NCI-H2171 treated with DMSO at 0.1 percent for 48 hours (cell line): ENCODE data around the gene TCF12.
A peak's percentile ranks its signal among the peaks of the same experiment; 100 is the strongest.

Experiments
- DNase-seq: peaks from one replicate; lab custom pipeline; 2025; lab: John Stamatoyannopoulos, UW

The TCF12 gene

DNA sequence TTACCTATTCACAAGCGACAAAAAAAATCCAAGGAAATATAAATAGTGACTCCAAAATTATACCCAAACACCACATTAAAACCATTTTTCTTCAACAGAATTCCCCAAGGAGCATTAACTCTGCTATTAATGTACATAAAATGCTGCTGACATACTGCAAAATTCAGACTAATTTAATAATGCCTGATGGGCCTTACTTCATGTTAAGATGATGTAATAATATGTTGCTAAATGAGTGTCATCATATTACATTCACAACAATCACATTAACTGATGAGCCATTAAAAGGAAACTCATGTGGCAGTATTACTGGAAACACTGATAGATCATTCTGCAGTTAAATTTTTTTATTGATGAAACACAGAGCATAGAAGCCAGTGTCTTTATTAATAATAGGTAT, 253.0 kb downstream of the TCF12 start:
- no peak for DNase-seq

DNA sequence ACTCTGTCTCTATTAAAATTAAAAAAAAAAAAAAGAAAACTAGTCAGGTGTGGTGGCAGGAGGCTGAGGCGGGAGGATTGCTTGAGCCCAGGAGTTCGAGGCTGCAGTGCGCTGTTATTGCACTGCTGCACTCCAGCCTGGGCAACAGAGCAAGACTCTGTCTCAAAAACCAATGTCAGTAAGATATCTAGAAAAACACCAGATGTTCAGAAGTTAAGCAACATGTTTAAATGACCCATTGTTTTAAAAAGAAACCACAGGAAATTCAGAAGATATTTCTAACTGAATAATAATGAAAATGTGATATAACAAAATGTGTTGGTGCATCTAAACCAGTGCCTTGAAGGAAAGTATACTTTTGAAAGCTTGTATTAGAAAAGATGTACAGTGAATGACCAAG, 254.5 kb downstream of the TCF12 start:
- DNase-seq = no peak

DNA sequence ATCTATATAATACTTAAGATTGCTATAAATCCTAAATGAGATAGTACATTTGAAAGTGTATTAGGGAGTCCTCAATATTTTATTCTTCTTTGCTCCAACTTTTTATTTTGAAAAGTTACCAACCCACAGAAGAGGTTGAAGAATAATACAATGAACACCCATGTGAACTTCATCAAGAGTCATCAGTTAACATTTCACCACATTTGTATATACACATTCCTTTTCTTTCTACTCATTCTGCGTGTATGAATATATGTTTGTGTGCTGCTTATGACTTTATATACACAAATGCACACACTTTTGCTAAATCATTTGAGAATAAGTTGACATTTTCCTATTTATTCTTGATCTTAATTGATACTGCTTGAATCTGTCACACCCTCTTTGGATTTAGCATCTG, 264.6 kb downstream of the TCF12 start:
- DNase-seq = no peak

DNA sequence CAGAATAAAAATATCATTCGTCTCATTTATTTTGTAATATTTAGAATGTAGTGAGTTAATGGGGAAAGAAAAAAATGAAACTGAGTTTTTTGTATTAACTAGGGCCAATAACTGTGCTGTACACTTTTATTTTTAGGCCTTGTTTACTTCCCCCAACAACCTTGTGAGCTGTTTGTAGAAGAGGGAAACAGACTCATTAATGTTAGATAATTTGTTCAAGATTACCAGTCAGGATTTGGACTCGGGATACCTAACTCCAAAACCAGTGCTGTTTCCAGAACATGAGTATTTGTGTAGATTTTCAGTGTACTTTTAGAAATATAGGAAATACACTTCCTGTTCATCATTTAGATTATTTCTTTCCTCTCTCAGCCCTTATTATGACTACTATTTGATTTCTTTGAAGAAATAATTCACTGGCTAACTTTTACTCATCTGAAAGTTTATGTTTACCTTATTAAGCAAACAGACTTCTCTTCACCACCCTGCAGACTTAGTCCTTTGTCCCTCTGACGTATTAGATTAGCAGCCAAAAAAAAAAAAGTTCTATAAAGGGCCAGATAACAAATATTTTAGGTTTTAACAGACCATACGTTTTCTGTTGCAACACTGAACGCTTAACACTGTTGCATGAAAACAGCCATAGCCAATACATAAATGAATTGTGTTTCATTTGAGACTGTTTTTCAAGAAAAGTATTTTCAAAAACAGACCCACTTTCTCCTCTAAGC, 265.3 kb downstream of the TCF12 start:
- DNase-seq = no peak

DNA sequence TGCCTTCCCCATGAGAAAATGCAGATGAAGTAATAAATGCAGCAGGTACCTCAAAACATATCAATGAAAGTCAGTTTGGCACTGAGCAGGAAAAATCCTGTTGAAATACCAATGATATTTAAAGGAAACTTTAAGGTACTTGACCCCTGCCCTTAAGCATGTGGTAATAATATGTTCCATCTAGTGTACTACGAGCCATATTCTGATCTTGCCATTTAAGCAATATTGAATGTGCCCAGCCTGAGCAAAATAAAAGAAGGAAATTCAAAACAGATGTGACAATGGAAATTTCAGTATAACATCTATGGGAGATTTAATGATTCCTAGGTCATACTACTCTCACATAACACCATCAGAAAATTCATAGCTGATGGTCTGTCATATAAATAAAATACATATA, 266.1 kb downstream of the TCF12 start:
- DNase-seq = no peak

DNA sequence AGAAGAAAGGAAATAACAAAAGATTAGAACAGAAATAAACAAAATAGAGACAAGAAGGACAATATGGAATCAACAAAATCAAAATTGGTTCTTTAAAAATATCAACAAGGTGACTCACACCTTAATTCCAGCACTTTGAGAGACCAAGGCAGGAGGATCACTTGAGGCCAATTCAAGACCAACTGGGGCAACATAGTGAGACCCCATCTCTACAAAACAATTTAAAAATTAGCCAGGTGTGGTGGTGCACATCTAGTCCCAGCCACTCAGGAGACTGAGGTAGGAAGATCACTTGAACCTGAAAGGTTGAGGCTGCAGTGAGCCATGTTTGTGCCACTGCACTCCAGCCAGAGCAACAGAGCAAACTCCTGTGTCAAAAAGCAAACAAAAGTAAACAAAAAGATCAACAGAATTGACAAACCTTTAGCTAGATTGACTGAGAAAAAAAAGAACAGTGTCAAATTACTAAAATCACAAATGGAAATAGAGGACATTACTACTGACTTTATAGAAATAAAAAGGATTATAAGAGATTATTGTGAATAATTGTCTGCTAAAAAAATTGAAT, 267.1 kb downstream of the TCF12 start:
- DNase-seq = no peak

DNA sequence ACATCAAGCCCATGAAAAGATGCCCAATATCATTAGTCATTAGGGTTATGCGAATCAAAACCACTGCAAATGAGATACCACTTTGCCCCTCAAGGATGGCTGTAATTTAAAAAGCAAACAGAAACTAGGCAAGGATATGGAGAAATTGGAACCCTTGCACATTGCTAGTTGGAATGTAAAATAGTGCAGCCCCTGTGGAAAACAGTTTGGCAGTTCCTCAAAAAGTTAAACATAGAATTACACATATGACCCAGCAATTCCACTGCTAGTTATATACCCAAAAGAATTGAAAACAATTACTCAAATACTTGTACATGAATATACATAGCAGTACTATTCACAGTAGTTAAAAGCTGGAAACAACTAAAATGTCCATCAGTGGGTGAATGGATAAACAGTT, 271.0 kb downstream of the TCF12 start:
- DNase-seq = no peak

DNA sequence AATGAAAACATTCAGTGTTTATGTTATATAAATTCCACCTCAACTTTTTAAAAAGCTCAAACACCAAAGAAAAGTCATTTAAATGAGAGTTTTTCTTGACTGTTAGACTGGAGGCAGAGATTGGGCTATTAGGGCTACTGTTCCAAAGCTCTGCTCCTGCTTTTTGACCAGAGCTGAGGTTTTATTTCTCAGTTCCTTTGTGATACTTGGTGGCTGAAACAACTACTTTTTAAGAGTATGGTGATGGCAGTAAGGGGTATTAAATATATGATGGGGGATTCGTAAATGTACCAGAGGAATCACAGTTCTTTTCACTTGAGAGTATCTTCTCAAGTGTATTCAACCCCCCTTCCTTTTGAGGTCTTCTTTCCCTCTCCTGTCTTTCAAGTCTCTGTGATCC, 271.8 kb downstream of the TCF12 start:
- DNase-seq = no peak

DNA sequence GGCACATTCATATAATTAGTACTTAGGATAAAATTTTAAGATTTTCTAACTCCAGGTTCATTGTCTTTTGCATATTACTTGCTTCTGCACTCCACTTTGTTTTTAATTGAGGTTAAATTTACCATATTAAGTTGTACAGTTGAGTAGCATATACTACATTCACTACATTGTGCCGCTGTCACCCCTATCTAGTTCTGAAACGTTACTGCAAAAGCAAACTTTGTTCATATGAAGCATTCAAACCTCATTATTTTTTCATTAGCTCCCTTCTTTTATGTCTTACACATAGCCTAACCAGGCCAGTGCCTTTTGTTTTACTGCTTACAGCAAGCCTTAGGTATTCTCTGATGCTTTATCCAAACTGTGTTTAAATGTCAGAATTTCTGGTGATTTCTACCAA, 274.7 kb downstream of the TCF12 start:
- no peak for DNase-seq

DNA sequence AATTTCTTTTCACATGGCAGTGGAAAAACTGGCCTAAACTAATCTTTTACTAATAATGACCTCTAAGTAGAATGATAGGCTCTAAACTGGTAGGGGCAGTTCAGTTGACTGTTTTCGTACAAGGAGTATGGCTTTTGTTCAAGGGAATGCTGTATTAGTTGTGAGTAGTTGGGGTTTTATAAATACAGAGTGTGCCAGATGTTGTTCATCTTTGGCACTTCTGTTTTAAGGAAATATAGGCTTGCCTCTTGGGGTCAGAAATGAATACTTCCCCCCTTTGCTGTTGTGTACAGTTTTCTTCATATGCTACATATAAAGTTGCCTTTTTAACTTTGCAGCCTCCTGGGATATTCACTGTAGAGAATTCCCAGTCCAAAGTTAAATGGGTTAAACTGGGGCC, 276.9 kb downstream of the TCF12 start:
- DNase-seq = no peak

DNA sequence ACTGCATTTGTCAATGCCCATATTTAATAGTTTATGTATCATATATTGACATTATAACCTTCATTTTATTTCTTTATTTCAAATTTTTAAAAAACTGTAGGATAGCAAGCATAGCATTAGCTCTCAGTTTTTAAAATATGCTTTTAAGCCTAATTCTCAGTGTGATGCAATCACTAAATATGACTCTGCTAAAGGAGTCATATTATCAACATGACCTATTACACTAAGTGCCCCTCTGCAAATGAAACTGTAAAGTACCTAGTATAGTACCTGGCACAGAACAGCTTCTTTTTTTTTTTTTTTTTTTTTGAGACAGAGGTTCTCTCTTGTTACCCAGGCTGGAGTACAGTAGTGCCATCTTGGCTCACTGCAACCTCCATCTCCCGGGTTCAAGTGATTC, 278.4 kb downstream of the TCF12 start:
- DNase-seq = no peak

DNA sequence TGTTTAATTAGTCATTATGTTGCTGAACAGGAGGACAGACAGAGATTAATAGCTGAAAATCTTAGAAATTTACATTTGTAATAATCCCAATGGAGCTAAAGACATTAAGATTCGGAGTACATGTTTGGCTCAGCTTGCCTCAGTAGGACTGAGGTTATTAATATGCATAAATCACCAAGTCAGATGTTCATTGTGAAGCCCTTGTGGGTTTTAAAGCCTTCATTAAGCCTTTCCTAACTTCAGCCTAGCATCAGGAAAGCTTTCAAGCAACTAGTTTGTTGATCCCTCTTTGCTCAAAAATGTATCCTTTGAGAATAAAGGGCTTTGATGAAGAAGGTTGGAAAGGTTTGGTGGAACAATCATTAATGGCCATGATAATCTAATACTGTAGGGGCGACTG, 279.7 kb downstream of the TCF12 start:
- DNase-seq = no peak

DNA sequence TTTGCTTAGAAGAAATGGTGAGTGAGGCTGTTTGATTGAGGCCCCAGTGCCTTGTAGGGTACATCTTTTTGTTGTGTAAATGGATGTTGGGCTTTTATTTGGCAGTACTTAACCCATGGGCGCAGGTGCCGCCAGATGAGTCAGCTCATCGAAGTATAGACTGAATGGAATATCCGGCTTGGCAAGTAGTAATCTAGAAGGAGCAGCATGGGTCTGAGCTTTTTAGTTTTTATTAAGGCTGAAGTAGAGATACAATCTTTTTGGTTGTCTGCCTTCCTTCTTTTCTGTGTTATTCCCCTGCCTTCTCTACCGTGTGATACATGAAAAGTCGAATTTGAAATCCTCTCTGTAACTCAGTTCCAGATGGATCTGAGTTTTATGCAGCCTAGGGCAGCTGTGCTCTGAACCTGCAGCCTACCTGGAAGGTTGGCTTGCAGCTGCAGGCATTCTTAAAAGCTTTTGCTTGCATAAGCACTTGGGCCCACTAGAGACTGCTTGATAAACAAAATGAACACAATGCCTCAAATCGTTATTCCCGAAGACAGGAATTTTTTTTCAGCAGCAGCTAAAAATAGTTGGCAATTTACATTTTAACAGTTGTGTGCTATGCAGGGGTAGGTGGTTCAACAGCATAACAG, 280.3 kb downstream of the TCF12 start:
- DNase-seq = peak; percentile 90

DNA sequence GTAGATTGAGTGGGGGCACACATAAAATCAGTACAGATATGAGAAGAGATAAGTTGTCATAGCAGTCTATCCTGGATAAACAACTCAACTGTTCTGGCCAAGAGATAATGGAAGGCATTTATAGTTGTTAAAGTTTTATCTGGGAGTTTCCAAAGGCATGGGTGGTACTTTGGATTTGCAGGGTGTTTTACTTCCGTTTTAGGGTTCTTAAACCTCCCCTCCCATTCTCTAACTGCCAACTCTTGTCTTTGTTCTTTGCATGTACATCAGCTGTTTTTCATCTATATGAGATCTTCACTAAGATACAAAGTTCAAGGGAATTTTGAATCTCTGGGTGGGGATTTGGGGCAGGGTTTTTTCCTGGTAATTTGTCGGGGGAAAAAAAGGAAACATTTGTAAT, 283.1 kb downstream of the TCF12 start:
- DNase-seq = no peak

DNA sequence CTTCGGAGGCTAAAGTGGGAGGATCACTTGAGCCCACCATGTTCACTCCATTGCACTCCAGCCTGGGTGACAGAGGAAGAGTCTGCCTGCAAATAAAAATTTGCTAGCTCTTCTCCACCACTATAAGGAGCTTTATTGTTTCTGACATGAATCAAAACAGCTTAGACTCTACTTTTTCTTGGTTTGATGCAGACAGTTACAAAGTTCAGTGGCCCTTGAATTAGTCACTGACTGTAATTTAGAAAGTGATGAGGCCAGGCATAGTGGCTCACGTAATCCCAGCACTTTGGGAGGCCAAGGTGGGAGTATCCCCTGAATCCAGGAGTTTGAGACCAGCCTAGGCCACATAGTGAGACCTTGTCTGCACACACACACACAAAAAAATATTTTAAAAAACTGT, 285.5 kb downstream of the TCF12 start:
- no peak for DNase-seq

DNA sequence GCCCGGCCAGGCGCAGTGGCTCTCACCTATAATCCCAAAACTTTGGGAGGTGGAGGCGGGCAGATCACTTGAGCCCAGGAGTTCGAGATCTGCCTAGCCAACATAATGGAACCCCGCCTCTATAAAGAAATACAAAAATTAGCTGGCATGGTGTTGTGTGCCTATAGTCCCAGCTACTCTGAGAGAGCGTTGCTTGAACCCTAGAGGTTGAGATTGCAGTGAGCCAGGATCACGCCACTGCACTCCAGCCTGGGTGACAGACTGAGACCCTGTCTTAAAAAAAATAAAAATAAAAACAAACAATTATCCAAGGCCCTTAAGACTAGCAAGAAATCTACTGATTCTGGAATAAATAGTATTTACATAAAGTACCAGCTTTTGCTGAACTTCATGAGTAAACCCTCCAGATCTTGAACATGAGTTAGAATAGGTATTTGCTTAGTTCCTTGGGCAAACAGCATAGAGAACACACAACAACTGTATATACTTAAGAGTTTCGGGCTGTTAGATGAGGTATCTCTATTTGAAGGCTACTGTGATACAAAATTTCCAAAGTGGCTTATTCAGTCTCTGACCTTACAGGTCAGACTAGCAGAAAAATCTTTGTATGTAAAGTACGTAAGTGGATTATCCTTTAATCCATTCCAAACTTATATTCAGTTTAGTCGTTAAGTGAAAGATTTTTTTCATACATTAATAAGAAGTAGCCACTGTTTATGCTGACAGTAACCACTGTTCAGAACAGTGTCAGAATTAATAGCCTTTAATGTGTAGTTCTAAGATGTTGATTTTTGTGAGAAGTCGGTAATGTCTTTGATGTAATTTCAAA, 286.8 kb downstream of the TCF12 start:
- DNase-seq = no peak

DNA sequence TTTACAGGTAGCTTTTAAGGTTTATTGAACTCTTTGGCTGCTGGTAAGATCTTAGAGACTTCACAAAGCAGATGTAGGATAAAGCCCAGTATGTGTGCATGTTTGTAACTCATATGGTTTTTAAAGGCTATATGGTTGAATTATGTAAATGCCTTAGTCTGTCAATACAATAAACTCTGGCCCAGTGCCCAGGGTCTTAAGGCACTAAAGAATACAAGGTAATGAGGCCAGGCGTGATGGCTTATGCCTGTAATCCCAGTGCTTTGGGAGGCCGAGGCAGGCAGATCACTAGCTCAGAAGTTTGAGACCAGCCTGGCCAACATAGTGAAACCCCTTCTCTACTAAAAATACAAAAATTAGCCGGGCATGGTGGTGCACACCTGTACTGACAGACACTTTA, 287.6 kb downstream of the TCF12 start:
- DNase-seq = no peak

DNA sequence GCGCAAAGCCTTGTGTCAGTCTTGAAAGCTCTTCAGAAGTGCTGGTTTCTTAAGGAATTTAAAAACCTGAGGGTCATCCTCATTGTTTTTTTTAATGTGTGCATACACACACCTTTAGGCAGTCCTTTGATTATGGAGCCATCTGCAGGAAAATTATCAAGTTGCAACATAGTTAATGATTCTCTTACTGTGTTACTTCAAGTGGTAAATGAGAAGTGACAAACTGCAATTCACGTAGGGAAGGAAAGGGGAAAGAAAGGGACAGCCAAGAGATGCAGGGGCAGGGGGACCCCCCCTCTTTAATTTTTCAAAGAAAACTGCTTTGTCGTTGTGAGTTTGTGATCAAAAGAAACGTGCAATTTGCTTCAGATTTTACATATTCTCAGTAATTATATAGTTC, 295.4 kb downstream of the TCF12 start:
- peak; percentile 74 for DNase-seq

DNA sequence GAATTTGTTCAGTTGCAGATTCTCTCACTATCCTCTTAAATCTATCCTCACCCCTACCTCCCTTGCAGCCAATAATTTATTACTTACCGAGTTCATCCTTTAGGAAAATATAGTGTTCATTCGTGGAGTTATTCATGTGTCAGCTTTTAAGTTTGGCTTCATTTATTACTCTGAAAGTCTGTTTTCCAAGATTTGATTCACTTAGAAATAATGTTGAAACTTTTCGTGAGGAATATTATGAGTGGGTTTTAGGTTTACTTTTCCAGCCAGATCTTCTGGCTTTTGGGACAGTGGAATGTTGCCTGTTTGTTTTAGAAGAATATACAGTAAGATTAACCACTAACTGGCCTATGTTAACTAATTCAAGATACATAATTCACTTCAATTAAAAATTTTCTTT, 296.9 kb downstream of the TCF12 start:
- DNase-seq = no peak

DNA sequence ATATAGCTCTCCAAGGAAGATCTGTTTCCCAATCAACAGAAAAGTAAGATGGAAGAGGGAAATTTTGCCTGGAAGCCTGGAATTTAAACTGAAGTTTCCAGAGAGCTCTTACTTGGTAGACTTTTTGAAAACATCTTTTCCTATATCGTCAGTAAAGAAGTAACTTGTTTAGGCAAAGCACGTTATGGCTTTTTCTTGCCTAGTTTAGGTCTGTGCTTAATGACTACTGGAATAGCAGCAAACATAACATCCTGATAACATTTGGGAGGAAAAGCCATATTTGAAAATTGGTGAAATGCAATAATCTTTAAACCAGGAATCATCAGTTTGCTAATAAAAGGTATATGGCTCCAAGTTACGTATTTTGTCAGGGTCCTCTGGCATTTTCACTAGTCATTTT, 297.4 kb downstream of the TCF12 start:
- no peak for DNase-seq

DNA sequence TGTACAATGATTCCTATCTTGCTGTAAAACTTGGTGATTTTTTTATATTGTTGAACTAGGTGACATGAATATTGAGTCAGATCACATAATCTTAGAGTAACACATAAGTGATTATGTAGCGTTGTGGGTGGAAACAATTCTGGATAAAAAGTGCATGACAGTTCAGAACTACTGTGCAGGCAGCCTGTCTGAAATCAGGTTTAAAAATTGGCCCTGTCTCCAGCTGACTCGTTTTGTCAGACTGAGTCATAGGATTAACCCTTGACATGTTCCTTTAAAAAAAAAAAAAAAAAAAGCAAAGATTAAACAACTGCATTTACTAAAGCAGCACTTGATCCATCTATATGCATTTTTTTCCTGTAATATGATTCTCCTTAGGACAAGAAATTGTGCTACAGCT, 297.8 kb downstream of the TCF12 start:
- peak; percentile 34 for DNase-seq

DNA sequence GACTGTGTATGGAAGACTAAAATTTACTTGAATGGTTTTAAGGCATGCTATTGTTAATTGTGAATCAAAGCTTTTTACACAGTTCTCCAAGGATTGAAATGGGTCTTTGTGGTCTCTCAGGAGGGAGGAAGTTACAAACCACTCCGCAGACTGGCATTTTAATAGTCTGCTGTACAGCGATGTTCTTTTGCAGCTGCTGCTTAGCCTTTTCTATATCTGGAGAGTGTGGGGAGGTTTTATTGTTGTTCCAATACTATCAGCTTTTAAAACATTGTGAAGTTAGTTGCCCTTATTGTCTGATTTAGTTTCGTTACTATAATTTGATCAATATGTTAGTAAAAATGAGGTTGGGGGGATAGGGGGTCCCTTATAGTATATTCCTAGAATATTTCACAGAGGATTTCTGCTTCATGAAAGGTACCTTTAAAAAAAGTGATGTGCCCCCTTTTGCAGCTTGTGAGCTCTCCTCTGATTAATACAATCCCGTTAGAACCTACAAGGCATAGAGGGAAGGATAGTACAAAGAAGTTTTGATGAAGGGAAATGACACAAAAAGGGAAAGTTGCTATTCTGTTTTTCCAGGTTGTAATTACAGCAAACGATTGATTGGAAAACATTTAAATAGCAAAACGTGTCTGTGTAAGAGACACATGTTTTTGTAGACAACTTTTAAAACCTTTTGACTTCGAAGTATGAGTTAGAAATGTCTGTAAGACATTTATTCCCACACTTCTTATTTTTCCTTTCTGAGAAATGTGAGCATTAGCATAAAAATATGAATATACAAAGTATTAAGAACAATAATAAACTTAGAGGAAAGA, 299.5 kb downstream of the TCF12 start:
- no peak for DNase-seq
